ENCODE results near the gene KRTAP5-6. TPM values are rescaled to one million over a fixed set of nuclear protein-coding genes. Genes with fewer than 3 reads are reported as not detected.

KRTAP5-6 gene
- total RNA-seq, 6 experiments from 2014 or later, result not detected

GRCh38 chr11:1693327-1694063, 3.5 kb upstream of the KRTAP5-6 start:
- TF ChIP-seq, protein P1, sequence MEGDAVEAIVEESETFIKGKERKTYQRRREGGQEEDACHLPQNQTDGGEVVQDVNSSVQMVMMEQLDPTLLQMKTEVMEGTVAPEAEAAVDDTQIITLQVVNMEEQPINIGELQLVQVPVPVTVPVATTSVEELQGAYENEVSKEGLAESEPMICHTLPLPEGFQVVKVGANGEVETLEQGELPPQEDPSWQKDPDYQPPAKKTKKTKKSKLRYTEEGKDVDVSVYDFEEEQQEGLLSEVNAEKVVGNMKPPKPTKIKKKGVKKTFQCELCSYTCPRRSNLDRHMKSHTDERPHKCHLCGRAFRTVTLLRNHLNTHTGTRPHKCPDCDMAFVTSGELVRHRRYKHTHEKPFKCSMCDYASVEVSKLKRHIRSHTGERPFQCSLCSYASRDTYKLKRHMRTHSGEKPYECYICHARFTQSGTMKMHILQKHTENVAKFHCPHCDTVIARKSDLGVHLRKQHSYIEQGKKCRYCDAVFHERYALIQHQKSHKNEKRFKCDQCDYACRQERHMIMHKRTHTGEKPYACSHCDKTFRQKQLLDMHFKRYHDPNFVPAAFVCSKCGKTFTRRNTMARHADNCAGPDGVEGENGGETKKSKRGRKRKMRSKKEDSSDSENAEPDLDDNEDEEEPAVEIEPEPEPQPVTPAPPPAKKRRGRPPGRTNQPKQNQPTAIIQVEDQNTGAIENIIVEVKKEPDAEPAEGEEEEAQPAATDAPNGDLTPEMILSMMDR (IDR thresholded peaks at IDR 0.05), result peak; percentile 94

GRCh38 chr11:1694064-1694845, 2.7 kb upstream of the KRTAP5-6 start:
- H3K27me3 Mint-ChIP-seq (ENCODE audit: insufficient read depth), result peaks cover 49% of the 10 kb centered on the region
- no peaks in the 10 kb centered on the region for H3K36me3 Mint-ChIP-seq (ENCODE audit: low read depth)
- peak; percentile 52 for DNase-seq
- H3K4me3 Mint-ChIP-seq, result no peak overlapping the region
- no peak overlapping the region for H3K27ac Mint-ChIP-seq
- TF ChIP-seq, protein P1 (IDR thresholded peaks at IDR 0.05), result peak; percentile 93
- peaks cover 6% of the 10 kb centered on the region; the same call in 1 of the 2 replicates for H3K9me3 Mint-ChIP-seq
- peaks cover 10% of the 10 kb centered on the region; the same call in 1 of the 2 replicates for H3K4me1 Mint-ChIP-seq (ENCODE audit: low read depth)

More at GRCh38 chr11:1693327-1694063, 3.5 kb upstream of the KRTAP5-6 start:
- H3K27ac Mint-ChIP-seq, result peak overlapping the region; percentile 69; the same call in 1 of the 2 replicates
- H3K4me1 Mint-ChIP-seq (ENCODE audit: low read depth), result peaks cover 10% of the 10 kb centered on the region; the same call in 1 of the 2 replicates
- peaks cover 5% of the 10 kb centered on the region; the same call in 1 of the 2 replicates for H3K9me3 Mint-ChIP-seq
- H3K4me3 Mint-ChIP-seq, result peak overlapping the region; percentile 83
- H3K27me3 Mint-ChIP-seq (ENCODE audit: insufficient read depth), result peaks cover 53% of the 10 kb centered on the region
- H3K36me3 Mint-ChIP-seq (ENCODE audit: low read depth), result no peaks in the 10 kb centered on the region
- DNase-seq, result peak; percentile 57

- peaks cover 6% of the 10 kb centered on the region; the same call in 1 of the 2 replicates for H3K9me3 Mint-ChIP-seq
- no peak for DNase-seq
- no peak overlapping the region for H3K27ac Mint-ChIP-seq
- TF ChIP-seq, protein P1 (IDR thresholded peaks at IDR 0.05), result no peak
- no peak overlapping the region for H3K4me3 Mint-ChIP-seq
- peaks cover 49% of the 10 kb centered on the region for H3K27me3 Mint-ChIP-seq (ENCODE audit: insufficient read depth)
- H3K4me1 Mint-ChIP-seq (ENCODE audit: low read depth), result peaks cover 10% of the 10 kb centered on the region; the same call in 1 of the 2 replicates
- H3K36me3 Mint-ChIP-seq (ENCODE audit: low read depth), result no peaks in the 10 kb centered on the region
Measured at GRCh38 chr11:1694846-1695547, 2.0 kb upstream of the KRTAP5-6 start.

- no peak overlapping the region for H3K4me3 Mint-ChIP-seq
- TF ChIP-seq, protein P1 (IDR thresholded peaks at IDR 0.05), result no peak
- H3K36me3 Mint-ChIP-seq (ENCODE audit: low read depth), result no peaks in the 10 kb centered on the region; the same call in 1 of the 2 replicates
- no peak for DNase-seq
- peaks cover 6% of the 10 kb centered on the region; the same call in 1 of the 2 replicates for H3K9me3 Mint-ChIP-seq
- H3K4me1 Mint-ChIP-seq (ENCODE audit: low read depth), result peaks cover 10% of the 10 kb centered on the region; the same call in 1 of the 2 replicates
- H3K27ac Mint-ChIP-seq, result no peak overlapping the region
- H3K27me3 Mint-ChIP-seq (ENCODE audit: insufficient read depth), result peaks cover 44% of the 10 kb centered on the region
Measured at GRCh38 chr11:1695548-1696108, 1.4 kb upstream of the KRTAP5-6 start.

GRCh38 chr11:1699771-1700170, 2.8 kb downstream of the KRTAP5-6 start:
- H3K36me3 Mint-ChIP-seq (ENCODE audit: low read depth), result peaks cover 8% of the 10 kb centered on the region; the same call in 1 of the 2 replicates
- DNase-seq, result no peak
- no peak overlapping the region for H3K27ac Mint-ChIP-seq
- H3K9me3 Mint-ChIP-seq, result peaks cover 10% of the 10 kb centered on the region; the same call in 1 of the 2 replicates
- H3K4me1 Mint-ChIP-seq (ENCODE audit: low read depth), result no peaks in the 10 kb centered on the region
- peaks cover 43% of the 10 kb centered on the region for H3K27me3 Mint-ChIP-seq (ENCODE audit: insufficient read depth)
- TF ChIP-seq, protein P1 (IDR thresholded peaks at IDR 0.05), result no peak
- H3K4me3 Mint-ChIP-seq, result no peak overlapping the region

All from HFFc6 (cell line).